ENCODE results near the gene RPS18.

DNA sequence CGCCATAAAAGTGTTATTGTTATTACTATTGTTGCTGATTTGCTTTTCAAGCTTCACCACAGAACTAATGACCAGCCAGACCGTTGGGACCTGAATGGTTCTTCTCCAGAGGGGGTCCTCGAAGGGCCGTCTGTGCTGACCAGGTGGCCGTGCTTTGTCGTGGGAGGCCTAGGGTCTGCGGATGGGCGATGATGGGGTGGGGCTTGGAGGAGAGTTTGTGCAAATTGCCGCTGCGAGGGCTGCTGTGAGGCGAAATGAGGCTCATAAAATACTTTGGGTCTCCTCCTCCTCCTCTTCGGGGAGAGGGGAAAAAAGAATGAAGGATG is 51.7 kb downstream of the RPS18 start:
- TF ChIP-seq CTCF (IDR thresholded peaks at IDR 0.05 in 2 of 3, conservative IDR thresholded peaks at IDR 0.05 in 1 of 3; ENCODE audit: borderline replicate concordance in 1 of 3, insufficient read depth in 1 of 3, low read depth in 2 of 3, low read length in 2 of 3) (no peak), ELF1 (IDR thresholded peaks at IDR 0.05; ENCODE audit: borderline replicate concordance, low read depth) (no peak), POLR2AphosphoS5 (IDR thresholded peaks at IDR 0.05; ENCODE audit: low read depth, low read length) (no peak), CEBPB (IDR thresholded peaks at IDR 0.05; ENCODE audit: low read depth) (no peak), EZH2 (IDR thresholded peaks at IDR 0.05) (no peak), SRF (IDR thresholded peaks at IDR 0.05; ENCODE audit: low read depth) (no peak), TCF7L2 (IDR thresholded peaks at IDR 0.05; ENCODE audit: borderline replicate concordance, extremely low read depth, insufficient read depth, insufficient read length) (no peak), REST (IDR thresholded peaks at IDR 0.05; ENCODE audit: low read depth) (no peak), POLR2A (IDR thresholded peaks at IDR 0.05; ENCODE audit: borderline replicate concordance, extremely low read depth, insufficient read depth, insufficient read length) (no peak), SP1 (IDR thresholded peaks at IDR 0.05; ENCODE audit: low read depth) (no peak), JUND (IDR thresholded peaks at IDR 0.05) (no peak)
- TF ChIP-seq, protein P1, sequence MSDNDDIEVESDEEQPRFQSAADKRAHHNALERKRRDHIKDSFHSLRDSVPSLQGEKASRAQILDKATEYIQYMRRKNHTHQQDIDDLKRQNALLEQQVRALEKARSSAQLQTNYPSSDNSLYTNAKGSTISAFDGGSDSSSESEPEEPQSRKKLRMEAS (IDR thresholded peaks at IDR 0.05) = no peak
- TF ChIP-seq, protein P2, sequence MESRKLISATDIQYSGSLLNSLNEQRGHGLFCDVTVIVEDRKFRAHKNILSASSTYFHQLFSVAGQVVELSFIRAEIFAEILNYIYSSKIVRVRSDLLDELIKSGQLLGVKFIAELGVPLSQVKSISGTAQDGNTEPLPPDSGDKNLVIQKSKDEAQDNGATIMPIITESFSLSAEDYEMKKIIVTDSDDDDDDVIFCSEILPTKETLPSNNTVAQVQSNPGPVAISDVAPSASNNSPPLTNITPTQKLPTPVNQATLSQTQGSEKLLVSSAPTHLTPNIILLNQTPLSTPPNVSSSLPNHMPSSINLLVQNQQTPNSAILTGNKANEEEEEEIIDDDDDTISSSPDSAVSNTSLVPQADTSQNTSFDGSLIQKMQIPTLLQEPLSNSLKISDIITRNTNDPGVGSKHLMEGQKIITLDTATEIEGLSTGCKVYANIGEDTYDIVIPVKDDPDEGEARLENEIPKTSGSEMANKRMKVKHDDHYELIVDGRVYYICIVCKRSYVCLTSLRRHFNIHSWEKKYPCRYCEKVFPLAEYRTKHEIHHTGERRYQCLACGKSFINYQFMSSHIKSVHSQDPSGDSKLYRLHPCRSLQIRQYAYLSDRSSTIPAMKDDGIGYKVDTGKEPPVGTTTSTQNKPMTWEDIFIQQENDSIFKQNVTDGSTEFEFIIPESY (IDR thresholded peaks at IDR 0.05; ENCODE audit: extremely low read depth, insufficient replicate concordance, low read length) = no peak
